Measurements from ENCODE around the gene CHCT1.

The CHCT1 gene

GRCh38 chr17:60390186-60390585, 32.1 kb upstream of the CHCT1 start (continued):
- TF ChIP-seq YY2 (tag by site-specific recombination; IDR thresholded peaks at IDR 0.05) (no peak), ZNF112 (tag by site-specific recombination; IDR thresholded peaks at IDR 0.05) (no peak), ZNF174 (tag by site-specific recombination; IDR thresholded peaks at IDR 0.05) (no peak), ZNF501 (tag by site-specific recombination; IDR thresholded peaks at IDR 0.05) (0 out of 2 replicates have a peak, but pooled peaks have one; percentile 17), ZNF10 (tag by site-specific recombination; IDR thresholded peaks at IDR 0.05) (peak; percentile 24; the same call in 1 of the 2 replicates), ZNF645 (tag by site-specific recombination; IDR thresholded peaks at IDR 0.05) (no peak), ZNF341 (tag by site-specific recombination; IDR thresholded peaks at IDR 0.05; ENCODE audit: low read depth) (no peak), ZNF560 (tag by site-specific recombination; IDR thresholded peaks at IDR 0.05; ENCODE audit: borderline replicate concordance) (no peak), ZNF658 (tag by site-specific recombination; IDR thresholded peaks at IDR 0.05) (no peak), ZNF324 (tag by site-specific recombination; IDR thresholded peaks at IDR 0.05) (no peak), PRDM6 (tag by site-specific recombination; IDR thresholded peaks at IDR 0.05) (peak; percentile 77), ATF2 (tag by site-specific recombination; IDR thresholded peaks at IDR 0.05; ENCODE audit: low read depth) (no peak), ZNF777 (tag by site-specific recombination; IDR thresholded peaks at IDR 0.05; ENCODE audit: borderline replicate concordance) (no peak), YY1 (tag by site-specific recombination; IDR thresholded peaks at IDR 0.05) (no peak), IKZF3 (tag by site-specific recombination; IDR thresholded peaks at IDR 0.05) (no peak), KLF9 (tag by site-specific recombination; IDR thresholded peaks at IDR 0.05; ENCODE audit: low read depth) (no peak), ZNF157 (tag by site-specific recombination; IDR thresholded peaks at IDR 0.05) (no peak), ZNF292 (tag by site-specific recombination; IDR thresholded peaks at IDR 0.05; ENCODE audit: borderline replicate concordance, low read depth) (no peak), ZNF433 (tag by site-specific recombination; IDR thresholded peaks at IDR 0.05; ENCODE audit: low read depth) (no peak), ZSCAN4 (tag by site-specific recombination; IDR thresholded peaks at IDR 0.05) (no peak)
- TF ChIP-seq, protein P1, sequence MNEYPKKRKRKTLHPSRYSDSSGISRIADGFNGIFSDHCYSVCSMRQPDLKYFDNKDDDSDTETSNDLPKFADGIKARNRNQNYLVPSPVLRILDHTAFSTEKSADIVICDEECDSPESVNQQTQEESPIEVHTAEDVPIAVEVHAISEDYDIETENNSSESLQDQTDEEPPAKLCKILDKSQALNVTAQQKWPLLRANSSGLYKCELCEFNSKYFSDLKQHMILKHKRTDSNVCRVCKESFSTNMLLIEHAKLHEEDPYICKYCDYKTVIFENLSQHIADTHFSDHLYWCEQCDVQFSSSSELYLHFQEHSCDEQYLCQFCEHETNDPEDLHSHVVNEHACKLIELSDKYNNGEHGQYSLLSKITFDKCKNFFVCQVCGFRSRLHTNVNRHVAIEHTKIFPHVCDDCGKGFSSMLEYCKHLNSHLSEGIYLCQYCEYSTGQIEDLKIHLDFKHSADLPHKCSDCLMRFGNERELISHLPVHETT (tag by site-specific recombination; IDR thresholded peaks at IDR 0.05), result no peak
